Measurements from ENCODE around the gene GREB1.

GREB1 gene

GRCh38 chr2:11667866-11668637, 134.2 kb downstream of the GREB1 start:
- no peak for DNase-seq

- DNase-seq, result no peak
Measured at GRCh38 chr2:11669454-11670291, 135.8 kb downstream of the GREB1 start, which contains the start of gene NTSR2. TSS of gene NTSR2 (minus strand) at chr2:11670195. CDS start at chr2:11670129, 66 bp downstream.

GRCh38 chr2:11672407-11672806, 138.6 kb downstream of the GREB1 start:
- DNase-seq, result no peak

- no peak for DNase-seq
Measured at GRCh38 chr2:11674983-11675382, 141.1 kb downstream of the GREB1 start.

- no peak for DNase-seq
Measured at GRCh38 chr2:11675423-11676112, 141.7 kb downstream of the GREB1 start.

GRCh38 chr2:11676640-11677039, 142.8 kb downstream of the GREB1 start:
- peak; percentile 78 for DNase-seq

- no peak for DNase-seq
Measured at GRCh38 chr2:11677136-11678055, 143.6 kb downstream of the GREB1 start.

- DNase-seq, result no peak
Measured at GRCh38 chr2:11678306-11678960, 144.6 kb downstream of the GREB1 start.

GRCh38 chr2:11679016-11679415, 145.2 kb downstream of the GREB1 start:
- no peak for DNase-seq

- DNase-seq, result no peak
Measured at GRCh38 chr2:11679486-11680181, 145.8 kb downstream of the GREB1 start.

- DNase-seq, result no peak
Measured at GRCh38 chr2:11680182-11680900, 146.5 kb downstream of the GREB1 start.

GRCh38 chr2:11680901-11681721, 147.3 kb downstream of the GREB1 start:
- no peak for DNase-seq

GRCh38 chr2:11681722-11682589, 148.1 kb downstream of the GREB1 start:
- DNase-seq, result no peak

- no peak for DNase-seq
Measured at GRCh38 chr2:11682590-11682915, 148.7 kb downstream of the GREB1 start.

GRCh38 chr2:11683476-11683875, 149.6 kb downstream of the GREB1 start:
- no peak for DNase-seq

- DNase-seq, result no peak
Measured at GRCh38 chr2:11683966-11684365, 150.1 kb downstream of the GREB1 start.

- DNase-seq, result no peak
Measured at GRCh38 chr2:11684894-11685460, 151.1 kb downstream of the GREB1 start.

- DNase-seq, result no peak
Measured at GRCh38 chr2:11685906-11686470, 152.1 kb downstream of the GREB1 start.
